Thyroid gland (tissue), 4 donors: ENCODE measurements around the gene ZNF326. TPM values are rescaled to one million over a fixed set of nuclear protein-coding genes. Genes with fewer than 3 reads are reported as not detected.

Experiments used
- DNase-seq, 2 donors: peaks; one replicate each; pipeline ENCODE4 v3.0.0-alpha.2; 2019
- H3K27ac ChIP-seq, 3 donors: fragments of 200-600 bp; sonication (generic); 1 replicate in 2 of 3; 2 replicates in 1 of 3; pipeline ENCODE4 v1.5.1; 2016 to 2019; ENCODE audit warnings: mild to moderate bottlenecking in 1 of 3, moderate library complexity in 1 of 3
- H3K27me3 ChIP-seq: fragments of 200-600 bp; sonication (generic); one replicate; pipeline ENCODE4 v1.5.1; 2019
- H3K36me3 ChIP-seq, 2 donors: fragments of 200-600 bp; sonication (generic); one replicate each; pipeline ENCODE4 v1.5.1; 2016 to 2019
- H3K4me1 ChIP-seq, 2 donors: fragments of 200-600 bp; sonication (generic); one replicate each; pipeline ENCODE4 v1.5.1; 2017 to 2019
- H3K4me3 ChIP-seq, 3 donors: fragments of 200-600 bp; sonication (generic); replicated peaks in 1 of 3; 1 replicate in 2 of 3; 2 replicates in 1 of 3; pipeline ENCODE4 v1.5.1; 2016; ENCODE audit warnings: mild to moderate bottlenecking in 1 of 3
- H3K9me3 ChIP-seq: fragments of 200-600 bp; sonication (generic); one replicate; pipeline ENCODE4 v1.5.1; 2017
- POLR2A ChIP-seq, 2 donors: fragments of 450-650 bp; IDR thresholded peaks; one replicate each; pipeline ENCODE4 v1.6.1; 2017; ENCODE audit warnings: antibody characterized with exemption in 2 of 2, mild to moderate bottlenecking in 2 of 2, moderate library complexity in 1 of 2
- WGBS, 2 donors: methylation state at CpG; one replicate each; pipeline ENCODE4 v1.1.5; 2017; 5-methylcytosine and 5-hydroxymethylcytosine counted together
- intact Hi-C: fragments of 100-400 bp; cut with DNase I; formaldehyde crosslinking; loops from one replicate; pipeline ENCODE4 v1.15.1; 2023
- total RNA-seq, 4 donors: library from RNA; depleted of rRNA; stranded (reverse); fragments of >200 nt; gene quantifications; one replicate each; pipeline ENCODE4 v1.2.3, GENCODE V29; 2016
- TF ChIP-seq, protein P1 (sequence below), 6 experiments: fragments of 200-600 bp in 3 of 6; fragments of 450-650 bp in 3 of 6; sonication (generic) in 3 of 6; IDR thresholded peaks; one replicate each; pipeline ENCODE4 v1.5.1; 2016 to 2019; ENCODE audit warnings: antibody characterized with exemption in 6 of 6, mild to moderate bottlenecking in 2 of 6, inconsistent platforms in 1 of 6, moderate library complexity in 1 of 6

Gene ZNF326
- total RNA-seq, 4 donors from 2014 or later, result 19.5 to 34.2 (median 21.5) TPM

DNA sequence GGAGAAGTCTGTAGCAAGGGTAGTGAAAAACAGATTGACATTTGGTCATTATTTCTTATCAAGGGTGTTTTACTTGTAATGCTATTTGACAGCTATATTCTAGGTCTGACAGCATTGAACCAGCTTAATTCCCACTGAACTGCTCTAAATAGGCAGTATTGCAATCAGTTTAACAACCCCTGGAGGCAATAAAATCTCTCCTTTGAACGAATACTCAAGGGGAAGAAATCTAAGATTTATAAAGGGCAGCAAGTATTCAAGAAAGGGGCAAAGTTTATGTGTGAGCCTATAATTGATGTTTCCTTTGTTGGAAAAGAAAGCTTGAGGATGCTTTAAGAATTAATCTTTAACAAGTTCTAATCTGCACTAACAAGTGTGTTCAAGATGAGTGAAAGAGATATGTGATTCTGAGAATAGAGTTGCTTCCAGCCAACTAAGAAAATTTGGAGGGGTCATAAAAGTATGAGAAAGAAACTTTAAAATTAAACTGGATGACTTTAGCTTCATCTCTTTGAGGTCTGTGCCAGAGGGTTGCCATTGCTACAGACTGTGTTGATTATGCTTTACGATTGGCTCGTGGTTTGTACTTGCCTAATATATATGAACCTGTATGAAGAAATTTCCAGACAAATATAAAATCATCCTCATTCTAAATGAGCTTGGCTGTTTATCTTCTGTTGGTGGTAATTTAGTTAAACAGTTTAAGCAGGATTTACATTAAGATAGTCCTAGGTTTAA lies 72.5 kb downstream of the ZNF326 start:
- no peaks in the 10 kb centered on the region for H3K27me3 ChIP-seq
- WGBS, 2 donors, result 70 to 84% methylated on average over 3 of the region's 3 CpGs
- intact Hi-C loops, result no loop called here
- no peak overlapping the region for H3K4me3 ChIP-seq
- DNase-seq, result no peak
- TF ChIP-seq POLR2A (IDR thresholded peaks at IDR 0.05), result no peak
- TF ChIP-seq, protein P1, sequence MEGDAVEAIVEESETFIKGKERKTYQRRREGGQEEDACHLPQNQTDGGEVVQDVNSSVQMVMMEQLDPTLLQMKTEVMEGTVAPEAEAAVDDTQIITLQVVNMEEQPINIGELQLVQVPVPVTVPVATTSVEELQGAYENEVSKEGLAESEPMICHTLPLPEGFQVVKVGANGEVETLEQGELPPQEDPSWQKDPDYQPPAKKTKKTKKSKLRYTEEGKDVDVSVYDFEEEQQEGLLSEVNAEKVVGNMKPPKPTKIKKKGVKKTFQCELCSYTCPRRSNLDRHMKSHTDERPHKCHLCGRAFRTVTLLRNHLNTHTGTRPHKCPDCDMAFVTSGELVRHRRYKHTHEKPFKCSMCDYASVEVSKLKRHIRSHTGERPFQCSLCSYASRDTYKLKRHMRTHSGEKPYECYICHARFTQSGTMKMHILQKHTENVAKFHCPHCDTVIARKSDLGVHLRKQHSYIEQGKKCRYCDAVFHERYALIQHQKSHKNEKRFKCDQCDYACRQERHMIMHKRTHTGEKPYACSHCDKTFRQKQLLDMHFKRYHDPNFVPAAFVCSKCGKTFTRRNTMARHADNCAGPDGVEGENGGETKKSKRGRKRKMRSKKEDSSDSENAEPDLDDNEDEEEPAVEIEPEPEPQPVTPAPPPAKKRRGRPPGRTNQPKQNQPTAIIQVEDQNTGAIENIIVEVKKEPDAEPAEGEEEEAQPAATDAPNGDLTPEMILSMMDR (IDR thresholded peaks at IDR 0.05), result no peak
- no peaks in the 10 kb centered on the region for H3K9me3 ChIP-seq
- no peaks in the 10 kb centered on the region for H3K36me3 ChIP-seq
- no peak overlapping the region for H3K27ac ChIP-seq
- H3K4me1 ChIP-seq, result no peaks in the 10 kb centered on the region

DNA sequence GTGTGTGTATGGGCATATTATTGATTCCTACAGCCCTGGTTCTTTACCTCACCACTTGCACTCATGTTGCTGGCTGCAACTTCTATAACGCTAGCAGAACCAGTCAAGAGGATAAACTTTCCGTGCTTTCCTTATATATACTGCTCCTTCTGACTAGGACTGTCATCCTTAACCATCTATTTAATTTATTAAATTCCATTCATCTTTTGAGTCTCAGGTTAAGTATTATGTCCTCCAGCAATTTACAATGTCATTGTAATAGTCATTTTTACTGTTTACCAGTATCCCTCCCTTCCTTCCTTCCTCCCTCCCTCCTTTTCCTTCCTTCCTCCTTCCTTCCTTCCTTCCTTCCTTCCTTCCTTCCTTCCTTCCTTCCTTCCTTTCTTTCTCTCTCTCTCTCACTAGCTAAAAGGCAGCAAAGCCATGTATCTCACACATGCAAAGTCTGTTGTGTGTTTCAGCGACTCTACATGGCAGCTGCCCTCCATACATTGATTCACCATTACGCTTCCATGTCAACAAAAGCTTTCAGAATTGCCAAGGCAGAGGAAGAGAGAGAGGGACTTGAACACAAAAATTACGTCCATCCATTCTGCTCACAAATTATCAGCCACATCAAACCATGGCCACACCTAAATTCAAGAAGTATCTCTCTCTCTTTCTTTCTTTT lies 73.8 kb downstream of the ZNF326 start:
- 89 to 93% methylated on average over 5 of the region's 5 CpGs for WGBS, 2 donors
- intact Hi-C loops, result no loop called here
- TF ChIP-seq, protein P1 (IDR thresholded peaks at IDR 0.05), result no peak
- no peak for TF ChIP-seq POLR2A (IDR thresholded peaks at IDR 0.05)

DNA sequence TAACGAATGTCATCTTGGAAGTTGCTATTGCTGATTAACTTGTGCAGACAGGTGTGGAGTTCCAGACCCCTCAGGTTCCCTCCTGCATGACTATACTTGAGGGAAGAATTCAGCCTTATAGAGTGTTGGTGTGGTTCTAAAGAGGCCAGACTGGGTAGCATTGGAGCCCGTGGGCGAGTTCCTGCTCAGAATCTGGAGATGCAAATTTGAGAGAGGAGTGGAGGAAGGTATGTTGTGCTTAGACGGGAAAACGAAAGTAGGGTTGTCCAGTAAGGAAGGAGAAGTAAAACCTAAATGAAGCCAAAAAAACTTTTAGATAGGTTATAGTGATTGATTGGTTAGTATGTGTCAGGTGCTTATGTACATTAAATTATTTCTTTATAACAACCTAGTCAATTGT lies 79.2 kb downstream of the ZNF326 start:
- intact Hi-C loops, result no loop called here
- H3K4me3 ChIP-seq, result no peak overlapping the region
- no peaks in the 10 kb centered on the region for H3K27me3 ChIP-seq
- no peak overlapping the region for H3K27ac ChIP-seq
- WGBS, 2 donors, result 72 to 81% methylated on average over 5 of the region's 5 CpGs
- TF ChIP-seq, protein P1 (IDR thresholded peaks at IDR 0.05), result no peak
- TF ChIP-seq POLR2A (IDR thresholded peaks at IDR 0.05), result no peak
- H3K36me3 ChIP-seq, result no peaks in the 10 kb centered on the region
- H3K4me1 ChIP-seq, result no peaks in the 10 kb centered on the region
- DNase-seq, result no peak
- no peaks in the 10 kb centered on the region for H3K9me3 ChIP-seq

More for the DNA sequence above, 73.8 kb downstream of the ZNF326 start:
- Histone ChIP-seq H3K4me1 (no peaks in the 10 kb centered on the region), H3K27me3 (no peaks in the 10 kb centered on the region), H3K36me3 (no peaks in the 10 kb centered on the region), H3K9me3 (no peaks in the 10 kb centered on the region), H3K27ac (no peak overlapping the region), H3K4me3 (no peak overlapping the region)
- no peak for DNase-seq

DNA sequence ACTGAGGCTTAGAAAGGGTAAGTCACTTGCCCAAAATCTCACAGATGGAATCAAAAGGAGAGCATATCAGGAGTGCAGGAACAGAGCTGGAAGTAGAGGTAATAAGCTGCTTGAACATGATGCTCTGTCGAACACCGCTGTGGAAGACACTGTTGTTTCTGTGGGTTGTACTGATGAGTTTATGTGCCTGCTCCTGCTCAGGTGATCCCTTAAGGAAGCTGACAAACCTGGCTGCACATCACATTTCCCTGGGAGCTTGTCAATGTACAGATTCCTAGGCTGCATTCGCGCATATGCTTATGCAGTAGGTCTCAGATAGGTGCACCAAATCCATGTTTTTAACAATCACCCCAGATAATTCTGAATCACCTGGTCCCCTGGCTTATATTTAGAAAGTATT lies 79.7 kb downstream of the ZNF326 start:
- no peaks in the 10 kb centered on the region for H3K27me3 ChIP-seq
- intact Hi-C loops, result no loop called here
- DNase-seq, result no peak
- no peak for TF ChIP-seq POLR2A (IDR thresholded peaks at IDR 0.05)
- TF ChIP-seq, protein P1 (IDR thresholded peaks at IDR 0.05), result no peak
- H3K27ac ChIP-seq, result no peak overlapping the region
- H3K9me3 ChIP-seq, result no peaks in the 10 kb centered on the region
- no peaks in the 10 kb centered on the region for H3K36me3 ChIP-seq
- no peaks in the 10 kb centered on the region for H3K4me1 ChIP-seq
- H3K4me3 ChIP-seq, result no peak overlapping the region
- WGBS, 2 donors, result 73 to 83% methylated on average over 4 of the region's 4 CpGs

DNA sequence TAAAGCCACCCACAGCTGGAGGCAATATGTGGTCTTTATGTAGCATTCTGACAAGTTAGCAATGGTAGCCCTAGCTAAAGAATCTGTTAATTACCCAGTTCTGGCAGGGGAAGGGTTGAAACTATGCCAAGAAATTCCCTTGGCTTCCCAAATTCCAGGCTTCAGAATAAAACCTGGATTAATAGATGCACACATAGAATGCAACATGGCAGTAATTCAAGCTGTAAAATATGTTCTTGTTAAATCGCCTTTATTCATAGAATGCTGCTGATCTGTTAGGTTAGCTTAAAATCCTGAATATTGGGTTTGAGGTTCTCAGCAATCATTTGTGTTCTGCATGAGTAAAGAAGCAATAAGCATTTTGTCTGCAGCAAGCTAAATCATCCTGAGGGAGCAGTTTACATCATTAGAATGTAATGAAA lies 80.1 kb downstream of the ZNF326 start:
- TF ChIP-seq, protein P1 (IDR thresholded peaks at IDR 0.05), result no peak
- no peak for TF ChIP-seq POLR2A (IDR thresholded peaks at IDR 0.05)
- Histone ChIP-seq H3K27me3 (no peaks in the 10 kb centered on the region), H3K4me3 (no peak overlapping the region), H3K36me3 (no peaks in the 10 kb centered on the region), H3K4me1 (no peaks in the 10 kb centered on the region), H3K27ac (no peak overlapping the region), H3K9me3 (no peaks in the 10 kb centered on the region)
- no peak for DNase-seq
- WGBS, 2 donors, result 65 to 83% methylated on average over 1 of the region's 1 CpG
- intact Hi-C loops, result no loop called here
